NT2/D1 (cell line): ENCODE results near the gene FMO4.

Experiments
- DNase-seq: peaks from one replicate; pipeline ENCODE4 v3.0.0-alpha.2; 2011; ENCODE audit warnings: low read depth, low spot score
- H3K27me3 ChIP-seq: 2 replicates; pipeline ENCODE4 v1.6.0; 2011; ENCODE audit warnings: mild to moderate bottlenecking; ENCODE audit not compliant: insufficient read length, insufficient read depth
- H3K36me3 ChIP-seq: 2 replicates; pipeline ENCODE4 v1.6.1; 2011; ENCODE audit warnings: mild to moderate bottlenecking, low read length, mixed read lengths; ENCODE audit not compliant: insufficient read depth, insufficient read length
- H3K4me1 ChIP-seq: 2 replicates; pipeline ENCODE4 v1.5.1; 2011; ENCODE audit not compliant: insufficient read depth, insufficient read length
- H3K4me3 ChIP-seq: 2 replicates; pipeline ENCODE4 v1.5.1; 2011; ENCODE audit warnings: low read depth; ENCODE audit not compliant: insufficient read length
- H3K9ac ChIP-seq: 2 replicates; pipeline ENCODE4 v1.6.0; 2011; ENCODE audit warnings: low read depth; ENCODE audit not compliant: insufficient read length
- H3K9me3 ChIP-seq: 2 replicates; pipeline ENCODE4 v1.5.1; 2011; ENCODE audit warnings: mild to moderate bottlenecking, low read length; ENCODE audit not compliant: insufficient read depth
- SUZ12 ChIP-seq: IDR thresholded peaks from 2 replicates; pipeline ENCODE4 v1.6.1; 2011; ENCODE audit not compliant: insufficient read length, insufficient read depth; ENCODE audit errors: extremely low read depth
- YY1 ChIP-seq: IDR thresholded peaks from 2 replicates; pipeline ENCODE4 v1.6.1; 2011; ENCODE audit not compliant: insufficient read length, insufficient read depth
- ZNF274 ChIP-seq: IDR thresholded peaks from 2 replicates; pipeline ENCODE4 v1.6.1; 2011; ENCODE audit warnings: mild to moderate bottlenecking, low read depth, low read length

Gene FMO4

GRCh38 chr1:171299342-171299741, 14.6 kb upstream of the FMO4 start:
- H3K9me3 ChIP-seq: 0 out of 2 replicates have a peak, but pooled peaks cover 3% of the 10 kb centered on the region
- no peak overlapping the region for H3K4me3 ChIP-seq
- no peaks in the 10 kb centered on the region for H3K36me3 ChIP-seq
- H3K4me1 ChIP-seq: no peaks in the 10 kb centered on the region
- DNase-seq: no peak
- no peak overlapping the region for H3K9ac ChIP-seq
- TF ChIP-seq ZNF274 (no peak), YY1 (no peak), SUZ12 (no peak)
- H3K27me3 ChIP-seq: no peaks in the 10 kb centered on the region

DNA sequence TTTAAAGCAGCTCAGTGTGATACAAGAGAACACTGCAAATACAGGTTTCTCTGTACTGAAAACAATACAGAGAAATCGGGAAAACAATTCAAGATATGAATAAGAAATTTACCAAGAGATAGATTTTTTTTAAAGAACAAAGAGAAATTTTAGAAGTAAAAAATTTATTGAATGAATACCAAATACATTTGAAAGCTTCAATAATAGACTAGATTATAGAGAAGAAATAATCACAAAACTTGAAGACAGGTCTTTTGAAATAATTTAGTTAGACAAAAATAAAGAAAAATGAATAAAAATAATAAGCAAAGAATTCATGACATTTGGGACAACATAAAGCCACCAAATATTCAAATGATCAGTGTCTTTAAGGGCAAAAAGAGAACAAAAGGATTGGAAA, 13.6 kb upstream of the FMO4 start:
- TF ChIP-seq SUZ12 (no peak), ZNF274 (no peak), YY1 (no peak)
- Histone ChIP-seq H3K36me3 (no peaks in the 10 kb centered on the region), H3K9me3 (peaks cover 3% of the 10 kb centered on the region; the same call in 1 of the 2 replicates), H3K4me1 (no peaks in the 10 kb centered on the region), H3K27me3 (no peaks in the 10 kb centered on the region), H3K9ac (no peak overlapping the region), H3K4me3 (no peak overlapping the region)
- DNase-seq: no peak

GRCh38 chr1:171310661-171311087, 3.3 kb upstream of the FMO4 start:
- Histone ChIP-seq H3K4me1 (no peaks in the 10 kb centered on the region), H3K4me3 (no peak overlapping the region), H3K9ac (no peak overlapping the region), H3K36me3 (no peaks in the 10 kb centered on the region), H3K9me3 (peaks cover 11% of the 10 kb centered on the region; the same call in 1 of the 2 replicates), H3K27me3 (no peaks in the 10 kb centered on the region)
- no peak for DNase-seq
- TF ChIP-seq YY1 (no peak), SUZ12 (no peak), ZNF274 (no peak)

DNA sequence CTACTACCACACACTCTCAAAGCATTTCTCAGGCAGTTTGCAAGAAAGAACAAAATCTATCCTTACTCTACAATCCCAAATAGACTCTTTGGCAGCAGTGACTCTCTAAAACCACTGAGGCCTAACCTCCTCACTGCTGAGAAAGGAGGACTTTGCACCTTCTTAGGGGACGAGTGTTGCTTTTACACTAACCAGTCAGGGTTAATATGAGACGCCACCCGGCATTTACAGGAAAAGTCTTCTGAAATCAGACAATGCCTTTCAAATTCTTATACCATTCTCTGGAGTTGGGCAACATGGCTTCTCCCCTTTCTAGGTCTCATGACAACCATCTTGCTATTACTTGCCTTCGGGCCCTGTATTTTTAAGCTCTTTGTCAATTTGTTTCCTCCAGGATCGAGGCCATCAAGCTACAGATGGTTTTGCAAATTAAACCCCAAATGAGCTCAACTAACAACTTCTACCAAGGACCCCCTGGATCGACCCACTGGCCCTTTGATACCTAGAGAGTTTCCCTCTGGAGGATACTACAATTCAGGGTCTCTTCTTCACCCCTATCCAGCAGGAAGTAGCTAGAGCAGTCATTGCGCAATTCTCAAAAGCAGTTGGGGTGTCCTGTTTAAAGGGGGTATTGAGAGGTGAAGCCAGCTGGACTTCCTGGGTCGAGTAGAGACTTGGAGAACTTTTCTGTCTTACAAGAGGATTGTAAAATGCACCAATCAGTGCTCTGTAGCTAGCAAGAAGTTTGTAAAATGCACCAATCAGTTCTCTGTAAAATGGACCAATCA, 2.0 kb upstream of the FMO4 start:
- Histone ChIP-seq H3K27me3 (no peaks in the 10 kb centered on the region), H3K4me1 (no peaks in the 10 kb centered on the region), H3K4me3 (no peak overlapping the region), H3K9ac (no peak overlapping the region), H3K36me3 (no peaks in the 10 kb centered on the region), H3K9me3 (peaks cover 11% of the 10 kb centered on the region; the same call in 1 of the 2 replicates)
- TF ChIP-seq SUZ12 (no peak), ZNF274 (no peak), YY1 (no peak)
- DNase-seq: no peak

GRCh38 chr1:171313319-171313834, 606 bp upstream of the FMO4 start:
- no peak overlapping the region for H3K4me3 ChIP-seq

GRCh38 chr1:171329251-171329650, 15.3 kb downstream of the FMO4 start:
- Histone ChIP-seq H3K4me1 (no peaks in the 10 kb centered on the region), H3K27me3 (no peaks in the 10 kb centered on the region), H3K36me3 (no peaks in the 10 kb centered on the region), H3K9me3 (no peaks in the 10 kb centered on the region), H3K4me3 (no peak overlapping the region), H3K9ac (no peak overlapping the region)
- no peak for DNase-seq
- TF ChIP-seq YY1: no peak
- no peak for TF ChIP-seq ZNF274
- no peak for TF ChIP-seq SUZ12

More at GRCh38 chr1:171313319-171313834, 606 bp upstream of the FMO4 start:
- TF ChIP-seq YY1: no peak
- TF ChIP-seq ZNF274: no peak
- TF ChIP-seq SUZ12: no peak
- Histone ChIP-seq H3K36me3 (no peaks in the 10 kb centered on the region), H3K9me3 (peaks cover 11% of the 10 kb centered on the region; the same call in 1 of the 2 replicates), H3K27me3 (no peaks in the 10 kb centered on the region), H3K4me1 (no peaks in the 10 kb centered on the region), H3K9ac (no peak overlapping the region)
- no peak for DNase-seq

- TF ChIP-seq ZNF274 (no peak), YY1 (no peak), SUZ12 (no peak)
- H3K9me3 ChIP-seq: no peaks in the 10 kb centered on the region
- no peaks in the 10 kb centered on the region for H3K36me3 ChIP-seq
- no peak for DNase-seq
- H3K4me1 ChIP-seq: no peaks in the 10 kb centered on the region
- H3K9ac ChIP-seq: no peak overlapping the region
- H3K4me3 ChIP-seq: no peak overlapping the region
- H3K27me3 ChIP-seq: no peaks in the 10 kb centered on the region
Measured at GRCh38 chr1:171334024-171334640, 20.1 kb downstream of the FMO4 start.
